Right lobe of liver (tissue), 6 donors: Measurements from ENCODE around the gene ARL15. TPM values are rescaled to one million over a fixed set of nuclear protein-coding genes. Genes with fewer than 3 reads are reported as not detected.

ENCODE experiments used
- ATAC-seq, 4 donors: fragments of 200-7000 bp; cut with Tn5 transposase; one replicate each; pipeline ENCODE4 v1.9.1; 2020; ENCODE audit warnings: mild to moderate bottlenecking in 4 of 4, moderate library complexity in 4 of 4
- DNase-seq, 3 donors: peaks; one replicate each; pipeline ENCODE4 v3.0.0-alpha.2; 2020
- H3K27ac ChIP-seq, 3 donors: fragments of 200-600 bp; one replicate each; pipeline ENCODE4 v1.8.0; 2022
- H3K27me3 ChIP-seq, 2 donors: fragments of 200-600 bp; one replicate each; pipeline ENCODE4 v1.8.0; 2022
- H3K36me3 ChIP-seq, 4 donors: fragments of 200-600 bp; sonication (generic) in 1 of 4; one replicate each; pipeline versions ENCODE4 v1.5.1 to v1.8.0; 2017 to 2022; ENCODE audit warnings: control low read depth in 1 of 4
- H3K4me1 ChIP-seq, 4 donors: fragments of 200-600 bp; sonication (generic) in 1 of 4; one replicate each; pipeline versions ENCODE4 v1.5.1 to v1.8.0; 2017 to 2022; ENCODE audit warnings: control low read depth in 1 of 4
- H3K4me3 ChIP-seq, 3 donors: fragments of 200-600 bp; one replicate each; pipeline ENCODE4 v1.8.0; 2022
- H3K9me3 ChIP-seq, 4 donors: fragments of 200-600 bp; sonication (generic) in 1 of 4; one replicate each; pipeline versions ENCODE4 v1.5.1 to v1.8.0; 2017 to 2022; ENCODE audit warnings: control low read depth in 1 of 4
- CTCF ChIP-seq, 4 donors: fragments of 200-600 bp in 3 of 4; fragments of 450-650 bp in 1 of 4; IDR thresholded peaks; one replicate each; pipeline versions ENCODE4 v1.5.1 to v1.8.0; 2016 to 2022; ENCODE audit warnings: antibody characterized with exemption in 4 of 4, mild to moderate bottlenecking in 2 of 4
- POLR2A ChIP-seq: fragments of 450-650 bp; IDR thresholded peaks from one replicate; pipeline ENCODE4 v1.6.1; 2017; ENCODE audit warnings: antibody characterized with exemption, mild to moderate bottlenecking
- WGBS: methylation state at CpG from one replicate; pipeline ENCODE4 v1.1.6; 2018; ENCODE audit warnings: low coverage, low lambda C conversion rate; ENCODE audit not compliant: insufficient coverage; ENCODE audit errors: missing lambda C conversion rate; 5-methylcytosine and 5-hydroxymethylcytosine counted together
- intact Hi-C, 2 donors: fragments of 100-400 bp; cut with DNase I; formaldehyde crosslinking; loops; one replicate each; pipeline versions ENCODE4 v1.11.2 to v1.14.1; 2022
- total RNA-seq, 6 experiments: library from RNA; depleted of rRNA in 2 of 6; stranded (reverse); fragments of >200 nt in 2 of 6; fragmentation: NEBNext Ultra II Directional in 3 of 6; extraction: Animal tissue kit (Norgen Biotek cat#: 25700) in 3 of 6; gene quantifications; one replicate each; pipeline versions ENCODE4 v1.1.0 to v1.2.4, GENCODE V29; 2016 to 2023
- donor health status: DM: no; HTN: yes; CAD: no.
- donor health status: DM: no; HTN: no; CAD: no.
- donor health status: DM: no; HTN: no; CAD: no.
- donor health status: DM: no; HTN: yes; CAD: no.
- donor health status: DM: no; HTN: yes; CAD: no.

Gene ARL15
- total RNA-seq, 6 experiments from 2014 or later: 6.3 to 16.5 (median 9.6) TPM

- peak in 2 of 4 donors; percentile 17 to 25 for ATAC-seq
- H3K36me3 ChIP-seq: no peaks in the 10 kb centered on the region
- TF ChIP-seq CTCF (IDR thresholded peaks at IDR 0.05) (no peak), POLR2A (no peak)
- no peaks in the 10 kb centered on the region for H3K9me3 ChIP-seq
- peaks cover 0 to 3% (median 0%) of the 10 kb centered on the region in 4 donors for H3K4me1 ChIP-seq
- DNase-seq: no peak
- no peak overlapping the region for H3K4me3 ChIP-seq
- H3K27ac ChIP-seq: no peak overlapping the region
- no peaks in the 10 kb centered on the region for H3K27me3 ChIP-seq
- 67% methylated on average over 6 of the region's 6 CpGs for WGBS
- intact Hi-C loops: loop anchor here (10.0 kb wide), 2 partner anchors 47 to 157 kb away; no protein-coding TSS in a partner anchor
Observed at GRCh38 chr5:54257366-54258118, 52.8 kb downstream of the ARL15 start.

- Histone ChIP-seq H3K27ac (peak overlapping the region in 1 of 3 donors; percentile 16), H3K4me1 (peaks cover 0 to 3% (median 0%) of the 10 kb centered on the region in 4 donors), H3K4me3 (peak overlapping the region in 1 of 3 donors; percentile 32), H3K27me3 (no peaks in the 10 kb centered on the region), H3K9me3 (no peaks in the 10 kb centered on the region), H3K36me3 (no peaks in the 10 kb centered on the region)
- peak; percentile 85 to 94 (median 92) for ATAC-seq
- intact Hi-C loops: loop anchor here (10.0 kb wide), 2 partner anchors 50 to 160 kb away; no protein-coding TSS in a partner anchor
- 30% methylated on average over 6 of the region's 6 CpGs for WGBS
- TF ChIP-seq CTCF (IDR thresholded peaks at IDR 0.05) (peak in 3 of 4 donors; percentile 32 to 55 (median 33)), POLR2A (no peak)
- DNase-seq: peak in 1 of 3 donors; percentile 24
Observed at GRCh38 chr5:54254482-54255198, 55.7 kb downstream of the ARL15 start.

DNA sequence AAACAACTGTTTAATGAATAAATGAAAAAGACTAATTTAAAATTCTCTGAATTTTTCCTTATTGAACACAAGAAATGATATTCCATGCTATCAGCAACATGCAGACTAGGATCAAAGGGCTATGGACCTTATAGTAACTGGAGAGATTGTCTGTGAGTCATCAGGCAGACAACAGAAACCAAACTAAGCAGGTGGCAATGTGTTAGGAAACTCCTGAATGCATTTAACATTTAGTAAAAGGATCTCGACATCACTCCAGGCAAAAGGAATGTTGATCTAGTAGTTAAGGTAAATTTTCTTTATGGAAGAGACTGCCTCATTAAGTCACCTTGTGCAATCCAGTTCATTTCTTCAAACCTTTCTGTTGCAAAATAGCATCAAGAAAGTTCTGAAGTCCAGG is 58.4 kb downstream of the ARL15 start:
- no peak overlapping the region for H3K27ac ChIP-seq

More for the DNA sequence above, 58.4 kb downstream of the ARL15 start:
- TF ChIP-seq POLR2A (no peak), CTCF (IDR thresholded peaks at IDR 0.05) (no peak)
- no peaks in the 10 kb centered on the region for H3K9me3 ChIP-seq
- no peaks in the 10 kb centered on the region for H3K36me3 ChIP-seq
- H3K4me3 ChIP-seq: no peak overlapping the region
- ATAC-seq: peak in 1 of 4 donors; percentile 62
- H3K4me1 ChIP-seq: peaks cover 0 to 3% (median 0%) of the 10 kb centered on the region in 4 donors
- WGBS: 92% methylated on average over 1 of the region's 1 CpG
- DNase-seq: no peak
- intact Hi-C loops: loop anchor here (10.0 kb wide), 2 partner anchors 53 to 163 kb away; no protein-coding TSS in a partner anchor
- no peaks in the 10 kb centered on the region for H3K27me3 ChIP-seq
